ENCODE results near the gene ID2.

Gene ID2

GRCh38 chr2:8648441-8649213 is 33.2 kb upstream of the ID2 start:
- TF ChIP-seq, protein P1, sequence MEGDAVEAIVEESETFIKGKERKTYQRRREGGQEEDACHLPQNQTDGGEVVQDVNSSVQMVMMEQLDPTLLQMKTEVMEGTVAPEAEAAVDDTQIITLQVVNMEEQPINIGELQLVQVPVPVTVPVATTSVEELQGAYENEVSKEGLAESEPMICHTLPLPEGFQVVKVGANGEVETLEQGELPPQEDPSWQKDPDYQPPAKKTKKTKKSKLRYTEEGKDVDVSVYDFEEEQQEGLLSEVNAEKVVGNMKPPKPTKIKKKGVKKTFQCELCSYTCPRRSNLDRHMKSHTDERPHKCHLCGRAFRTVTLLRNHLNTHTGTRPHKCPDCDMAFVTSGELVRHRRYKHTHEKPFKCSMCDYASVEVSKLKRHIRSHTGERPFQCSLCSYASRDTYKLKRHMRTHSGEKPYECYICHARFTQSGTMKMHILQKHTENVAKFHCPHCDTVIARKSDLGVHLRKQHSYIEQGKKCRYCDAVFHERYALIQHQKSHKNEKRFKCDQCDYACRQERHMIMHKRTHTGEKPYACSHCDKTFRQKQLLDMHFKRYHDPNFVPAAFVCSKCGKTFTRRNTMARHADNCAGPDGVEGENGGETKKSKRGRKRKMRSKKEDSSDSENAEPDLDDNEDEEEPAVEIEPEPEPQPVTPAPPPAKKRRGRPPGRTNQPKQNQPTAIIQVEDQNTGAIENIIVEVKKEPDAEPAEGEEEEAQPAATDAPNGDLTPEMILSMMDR (IDR thresholded peaks at IDR 0.05; ENCODE audit: low read depth, low read length): no peak
- no peak overlapping the region for H3K4me3 ChIP-seq (ENCODE audit: low read depth, low read length)

DNA sequence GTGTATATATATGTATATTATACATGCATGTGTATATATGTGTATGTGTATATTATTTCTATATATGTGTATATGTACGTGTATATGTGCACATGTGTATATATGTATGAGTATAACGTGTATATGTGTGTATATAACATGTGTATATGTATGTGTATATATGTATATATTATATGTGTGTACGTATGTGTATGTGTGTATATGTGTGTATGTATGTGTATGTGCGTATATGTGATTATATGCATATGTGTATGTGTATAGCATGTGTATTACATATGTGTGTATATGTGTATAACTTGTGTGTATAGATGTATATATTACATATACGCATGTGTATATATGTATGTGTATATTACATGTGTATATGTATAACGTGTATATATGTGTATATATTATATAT is 32.1 kb upstream of the ID2 start:
- H3K4me3 ChIP-seq (ENCODE audit: low read depth, low read length): no peak overlapping the region
- TF ChIP-seq, protein P1 (IDR thresholded peaks at IDR 0.05; ENCODE audit: low read depth, low read length): no peak

DNA sequence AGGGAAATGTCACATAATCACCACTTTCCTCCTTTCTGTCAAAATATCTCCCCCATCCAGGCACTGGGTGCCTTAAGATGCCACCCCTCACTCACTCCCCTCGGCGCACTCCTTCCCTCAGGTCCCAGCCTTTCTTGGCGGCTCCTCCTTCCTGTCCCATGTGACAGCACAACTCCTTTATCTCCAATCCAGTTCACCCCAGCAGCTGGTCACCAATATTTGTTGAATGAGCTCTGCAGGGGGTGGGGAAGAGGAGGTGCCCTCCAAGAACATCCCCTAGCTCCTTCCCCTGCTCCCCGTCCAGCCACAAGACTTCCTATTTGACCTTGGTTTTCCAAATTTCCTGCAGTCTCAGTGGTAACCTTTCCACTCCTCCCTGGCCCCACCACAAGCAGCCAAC is 31.6 kb upstream of the ID2 start:
- no peak overlapping the region for H3K4me3 ChIP-seq (ENCODE audit: low read depth, low read length)
- TF ChIP-seq, protein P1 (IDR thresholded peaks at IDR 0.05; ENCODE audit: low read depth, low read length): no peak

DNA sequence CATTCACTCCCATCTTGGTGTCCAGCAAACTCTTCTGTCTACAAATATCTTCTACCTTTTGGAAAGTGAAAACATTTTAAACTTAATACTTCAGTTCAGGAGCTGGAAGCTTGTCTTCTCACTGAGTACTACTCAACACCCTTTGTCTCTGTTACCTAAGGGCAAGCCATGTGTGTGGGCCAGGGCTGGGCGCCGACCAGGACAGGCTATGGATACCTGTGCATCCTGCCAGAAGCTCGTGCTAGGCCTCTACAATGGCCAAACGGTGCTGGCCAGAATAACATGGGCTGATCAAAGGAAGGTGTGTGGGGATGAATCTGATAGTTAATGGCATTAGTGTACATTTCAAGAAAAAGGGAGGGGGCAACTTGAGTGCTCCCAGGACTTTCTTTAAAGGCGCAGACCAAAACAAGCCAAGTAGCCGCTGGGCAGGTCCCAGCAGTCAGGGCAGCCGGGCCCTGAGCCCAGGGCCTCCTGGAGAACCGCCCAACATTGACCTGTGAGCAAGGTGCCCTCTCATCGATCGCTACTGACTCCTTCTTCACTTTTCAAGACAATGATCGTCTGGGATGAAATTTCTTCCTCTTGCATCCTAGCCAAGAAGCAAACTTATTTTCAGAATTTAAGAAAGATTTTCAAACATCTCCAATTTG is 29.0 kb upstream of the ID2 start:
- TF ChIP-seq, protein P1 (IDR thresholded peaks at IDR 0.05; ENCODE audit: low read depth, low read length): no peak

DNA sequence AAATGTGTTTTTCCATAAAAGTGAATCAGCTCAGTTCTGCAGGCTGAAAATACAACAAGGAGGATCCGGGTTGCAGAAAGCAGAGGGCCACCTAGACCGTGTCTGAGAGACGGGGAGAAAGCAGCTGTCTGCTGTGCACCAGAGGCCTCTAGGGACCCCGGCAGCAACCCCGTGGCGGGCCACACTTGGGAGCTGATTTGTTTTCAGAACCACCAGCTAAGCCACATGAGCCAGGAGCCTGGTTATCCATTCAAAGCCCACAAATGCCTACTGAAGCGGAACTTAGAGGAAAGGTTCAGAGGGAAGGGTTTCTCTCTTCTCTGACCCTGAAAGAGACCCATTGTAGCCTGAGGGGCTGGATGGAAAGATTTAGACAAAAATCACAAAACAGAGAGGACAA is 28.4 kb upstream of the ID2 start:
- H3K4me3 ChIP-seq (ENCODE audit: low read depth, low read length): no peak overlapping the region

More for the DNA sequence above, 29.0 kb upstream of the ID2 start:
- no peak overlapping the region for H3K4me3 ChIP-seq (ENCODE audit: low read depth, low read length)

DNA sequence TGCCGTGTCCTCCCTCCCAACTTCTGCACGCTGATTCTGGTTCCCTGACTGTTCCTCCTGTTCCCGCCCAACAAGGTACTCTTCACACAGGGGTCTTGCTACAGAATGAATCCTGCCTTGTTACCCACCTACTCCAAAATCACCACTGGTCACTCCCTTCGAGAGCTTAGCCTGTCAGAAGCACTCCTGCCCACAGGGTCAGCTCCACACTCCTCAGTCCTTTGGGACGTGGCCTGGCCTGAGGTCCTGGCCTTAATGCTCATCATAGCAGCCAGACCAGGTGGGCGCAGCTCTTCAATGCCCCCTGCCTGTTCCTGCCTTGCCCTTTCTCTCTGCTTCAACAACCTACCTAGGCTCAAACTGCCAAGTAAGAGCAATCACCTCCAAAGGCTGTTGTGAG is 27.8 kb upstream of the ID2 start:
- H3K4me3 ChIP-seq (ENCODE audit: low read depth, low read length): no peak overlapping the region
- TF ChIP-seq, protein P1 (IDR thresholded peaks at IDR 0.05; ENCODE audit: low read depth, low read length): no peak

More for the DNA sequence above, 28.4 kb upstream of the ID2 start:
- TF ChIP-seq, protein P1 (IDR thresholded peaks at IDR 0.05; ENCODE audit: low read depth, low read length): no peak

GRCh38 chr2:8654483-8654882 is 27.4 kb upstream of the ID2 start:
- H3K4me3 ChIP-seq (ENCODE audit: low read depth, low read length): no peak overlapping the region
- TF ChIP-seq, protein P1 (IDR thresholded peaks at IDR 0.05; ENCODE audit: low read depth, low read length): no peak
